ENCODE results near the gene ABLIM1. TPM values are rescaled to one million over a fixed set of nuclear protein-coding genes. Genes with fewer than 3 reads are reported as not detected.

The ABLIM1 gene
- total RNA-seq, 4 donors from 2014 or later, result 156 to 278 (median 213) TPM

GRCh38 chr10:114385557-114385956 is 272.5 kb downstream of the ABLIM1 start:
- Histone ChIP-seq H3K36me3 (no peaks in the 10 kb centered on the region), H3K4me3 (no peak overlapping the region), H3K27ac (no peak overlapping the region), H3K27me3 (no peaks in the 10 kb centered on the region), H3K4me1 (peaks cover 9% of the 10 kb centered on the region), H3K9me3 (no peaks in the 10 kb centered on the region)
- 65% methylated on average over 3 of the region's 3 CpGs for WGBS
- DNase-seq (ENCODE audit: low spot score in 2 of 2), result no peak
- no peak for TF ChIP-seq EP300 (IDR thresholded peaks at IDR 0.05)
- TF ChIP-seq CTCF (IDR thresholded peaks at IDR 0.05), result no peak
- TF ChIP-seq POLR2AphosphoS5 (IDR thresholded peaks at IDR 0.05), result no peak
- no peak for TF ChIP-seq POLR2A (IDR thresholded peaks at IDR 0.05)

- peaks cover 16% of the 10 kb centered on the region for H3K4me1 ChIP-seq
- TF ChIP-seq EP300 (IDR thresholded peaks at IDR 0.05) (no peak), CTCF (IDR thresholded peaks at IDR 0.05) (no peak)
- WGBS, result 63% methylated on average over 5 of the region's 5 CpGs
- H3K36me3 ChIP-seq, result no peaks in the 10 kb centered on the region
- no peaks in the 10 kb centered on the region for H3K27me3 ChIP-seq
- no peak overlapping the region for H3K27ac ChIP-seq
- no peak for DNase-seq (ENCODE audit: low spot score in 2 of 2)
- H3K4me3 ChIP-seq, result no peak overlapping the region
- H3K9me3 ChIP-seq, result no peaks in the 10 kb centered on the region
Observed at GRCh38 chr10:114384601-114385000, 273.5 kb downstream of the ABLIM1 start.

DNA sequence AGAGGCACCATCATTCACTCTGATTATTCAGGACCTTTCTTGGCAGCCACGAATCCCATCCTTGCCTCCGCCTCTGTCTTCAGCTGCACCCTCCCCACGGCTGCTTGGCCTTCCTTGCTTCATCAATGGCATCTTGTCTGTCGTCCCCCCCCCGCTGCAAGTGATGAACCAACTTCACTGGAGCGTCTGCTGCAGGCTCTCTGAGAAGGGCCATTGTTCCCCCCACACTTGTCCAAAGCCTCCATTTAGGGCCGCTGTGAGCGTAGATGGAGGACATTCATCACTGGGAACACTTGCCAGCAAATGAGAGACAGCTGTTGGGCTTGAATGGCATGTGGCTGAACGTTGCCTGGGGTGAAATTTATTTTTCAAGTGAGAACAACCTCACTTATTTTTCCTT is 273.9 kb downstream of the ABLIM1 start:
- no peak for TF ChIP-seq CTCF (IDR thresholded peaks at IDR 0.05)
- no peak for TF ChIP-seq POLR2A (IDR thresholded peaks at IDR 0.05)
- TF ChIP-seq POLR2AphosphoS5 (IDR thresholded peaks at IDR 0.05), result no peak
- no peak for TF ChIP-seq EP300 (IDR thresholded peaks at IDR 0.05)
- H3K4me3 ChIP-seq, result no peak overlapping the region
- H3K27me3 ChIP-seq, result no peaks in the 10 kb centered on the region
- H3K4me1 ChIP-seq, result peaks cover 16% of the 10 kb centered on the region
- H3K9me3 ChIP-seq, result no peaks in the 10 kb centered on the region
- no peak for DNase-seq (ENCODE audit: low spot score in 2 of 2)
- 61% methylated on average over 9 of the region's 9 CpGs for WGBS
- H3K36me3 ChIP-seq, result no peaks in the 10 kb centered on the region
- no peak overlapping the region for H3K27ac ChIP-seq

Other genes starting within 250 kb of the ABLIM1 start
- gene FHIP2A, start 163.5 kb upstream of the ABLIM1 start, total RNA-seq, result 10 to 100 TPM; 12.6 to 62.0 (median 17.4) TPM

Data from suprapubic skin (tissue), 4 donors.